HG03064 (cell line): Measurements from ENCODE around the gene GSTCD.
"Not testable (repeated sequence)": the region's sequence is repeated elsewhere in the genome, so short reads cannot be mapped to it uniquely, and the experiment has no call there.

ENCODE experiments used
- ATAC-seq: cut with Tn5 transposase; IDR thresholded peaks from one replicate; pipeline ENCODE4 v1.9.1; 2021; ENCODE audit warnings: low read depth; ENCODE audit not compliant: unreplicated experiment

GSTCD gene

GRCh38 chr4:105714932-105715331, 6.3 kb downstream of the GSTCD start:
- no peak for ATAC-seq

GRCh38 chr4:105715692-105716278, 7.2 kb downstream of the GSTCD start:
- no peak for ATAC-seq

- no peak for ATAC-seq
Measured at GRCh38 chr4:105719204-105719603, 10.6 kb downstream of the GSTCD start.

GRCh38 chr4:105725623-105726022, 17.0 kb downstream of the GSTCD start:
- ATAC-seq, result no peak

- not testable (repeated sequence) for ATAC-seq
Measured at GRCh38 chr4:105729895-105730294, 21.3 kb downstream of the GSTCD start.

- not testable (repeated sequence) for ATAC-seq
Measured at GRCh38 chr4:105735217-105735616, 26.6 kb downstream of the GSTCD start.

GRCh38 chr4:105741548-105741947, 33.0 kb downstream of the GSTCD start:
- ATAC-seq, result no peak

GRCh38 chr4:105748222-105748621, 39.6 kb downstream of the GSTCD start:
- no peak for ATAC-seq

- no peak for ATAC-seq
Measured at GRCh38 chr4:105751718-105752299, 43.2 kb downstream of the GSTCD start.

- ATAC-seq, result no peak
Measured at GRCh38 chr4:105753361-105753760, 44.8 kb downstream of the GSTCD start.

- ATAC-seq, result no peak
Measured at GRCh38 chr4:105755375-105755774, 46.8 kb downstream of the GSTCD start.

GRCh38 chr4:105758958-105759357, 50.4 kb downstream of the GSTCD start:
- peak; percentile 56 for ATAC-seq

GRCh38 chr4:105765690-105766407, 57.3 kb downstream of the GSTCD start:
- no peak for ATAC-seq

GRCh38 chr4:105767579-105767978, 59.0 kb downstream of the GSTCD start:
- no peak for ATAC-seq

- ATAC-seq, result not testable (repeated sequence)
Measured at GRCh38 chr4:105770524-105770923, 61.9 kb downstream of the GSTCD start.

GRCh38 chr4:105772065-105772464, 63.5 kb downstream of the GSTCD start:
- ATAC-seq, result not testable (repeated sequence)

GRCh38 chr4:105775760-105776415, 67.3 kb downstream of the GSTCD start:
- ATAC-seq, result not testable (repeated sequence)

GRCh38 chr4:105780176-105780575, 71.6 kb downstream of the GSTCD start:
- no peak for ATAC-seq

GRCh38 chr4:105784761-105785160, 76.2 kb downstream of the GSTCD start:
- ATAC-seq, result no peak

- ATAC-seq, result no peak
Measured at GRCh38 chr4:105785792-105786191, 77.2 kb downstream of the GSTCD start.

- ATAC-seq, result no peak
Measured at GRCh38 chr4:105786748-105787147, 78.2 kb downstream of the GSTCD start.
